ENCODE data around the gene IFTAP. TPM values are rescaled to one million over a fixed set of nuclear protein-coding genes. Genes with fewer than 3 reads are reported as not detected.

The IFTAP gene
- total RNA-seq, 1 experiment from 2014 or later: 25.5 TPM

GRCh38 chr11:36608491-36609199 lies 14.3 kb downstream of the IFTAP start:
- no peaks in the 10 kb centered on the region for H3K9me3 ChIP-seq (replicated peaks)
- H3K4me3 ChIP-seq: no peak overlapping the region
- no peaks in the 10 kb centered on the region for H3K36me3 ChIP-seq
- H3K27me3 ChIP-seq (replicated peaks): no peaks in the 10 kb centered on the region; the same call in 1 of the 2 replicates
- no peak for DNase-seq (ENCODE audit: low read depth in 1 of 2, low spot score in 2 of 2)
- no peaks in the 10 kb centered on the region for H3K4me1 ChIP-seq (replicated peaks)
- H3K27ac ChIP-seq: no peak overlapping the region

GRCh38 chr11:36609383-36609782 lies 15.1 kb downstream of the IFTAP start:
- no peaks in the 10 kb centered on the region for H3K9me3 ChIP-seq (replicated peaks)
- H3K27ac ChIP-seq: no peak overlapping the region
- H3K4me3 ChIP-seq: no peak overlapping the region
- H3K4me1 ChIP-seq (replicated peaks): no peaks in the 10 kb centered on the region
- no peaks in the 10 kb centered on the region for H3K36me3 ChIP-seq
- H3K27me3 ChIP-seq (replicated peaks): no peaks in the 10 kb centered on the region; the same call in 1 of the 2 replicates
- no peak for DNase-seq (ENCODE audit: low read depth in 1 of 2, low spot score in 2 of 2)

- H3K9me3 ChIP-seq (replicated peaks): no peaks in the 10 kb centered on the region
- H3K27ac ChIP-seq: no peak overlapping the region
- DNase-seq (ENCODE audit: low read depth in 1 of 2, low spot score in 2 of 2): no peak
- no peak overlapping the region for H3K4me3 ChIP-seq
- no peaks in the 10 kb centered on the region for H3K4me1 ChIP-seq (replicated peaks)
- H3K36me3 ChIP-seq: no peaks in the 10 kb centered on the region
- H3K27me3 ChIP-seq (replicated peaks): no peaks in the 10 kb centered on the region
These were observed 21.5 kb downstream of the IFTAP start for GRCh38 chr11:36615826-36616225.

- Histone ChIP-seq H3K9me3 (replicated peaks) (no peaks in the 10 kb centered on the region), H3K27ac (no peak overlapping the region), H3K27me3 (replicated peaks) (no peaks in the 10 kb centered on the region), H3K4me3 (no peak overlapping the region), H3K36me3 (no peaks in the 10 kb centered on the region), H3K4me1 (replicated peaks) (no peaks in the 10 kb centered on the region)
- DNase-seq (ENCODE audit: low read depth in 1 of 2, low spot score in 2 of 2): no peak
These were observed 23.5 kb downstream of the IFTAP start for GRCh38 chr11:36617543-36618362.

- Histone ChIP-seq H3K9me3 (replicated peaks) (no peaks in the 10 kb centered on the region), H3K4me3 (no peak overlapping the region), H3K36me3 (no peaks in the 10 kb centered on the region), H3K27ac (no peak overlapping the region), H3K4me1 (replicated peaks) (no peaks in the 10 kb centered on the region), H3K27me3 (replicated peaks) (no peaks in the 10 kb centered on the region)
- no peak for DNase-seq (ENCODE audit: low read depth in 1 of 2, low spot score in 2 of 2)
These were observed 24.2 kb downstream of the IFTAP start for GRCh38 chr11:36618363-36619047.

GRCh38 chr11:36619502-36619901 lies 25.2 kb downstream of the IFTAP start:
- Histone ChIP-seq H3K9me3 (replicated peaks) (no peaks in the 10 kb centered on the region), H3K4me3 (no peak overlapping the region), H3K36me3 (no peaks in the 10 kb centered on the region), H3K4me1 (replicated peaks) (no peaks in the 10 kb centered on the region), H3K27ac (no peak overlapping the region), H3K27me3 (replicated peaks) (no peaks in the 10 kb centered on the region)
- no peak for DNase-seq (ENCODE audit: low read depth in 1 of 2, low spot score in 2 of 2)

DNA sequence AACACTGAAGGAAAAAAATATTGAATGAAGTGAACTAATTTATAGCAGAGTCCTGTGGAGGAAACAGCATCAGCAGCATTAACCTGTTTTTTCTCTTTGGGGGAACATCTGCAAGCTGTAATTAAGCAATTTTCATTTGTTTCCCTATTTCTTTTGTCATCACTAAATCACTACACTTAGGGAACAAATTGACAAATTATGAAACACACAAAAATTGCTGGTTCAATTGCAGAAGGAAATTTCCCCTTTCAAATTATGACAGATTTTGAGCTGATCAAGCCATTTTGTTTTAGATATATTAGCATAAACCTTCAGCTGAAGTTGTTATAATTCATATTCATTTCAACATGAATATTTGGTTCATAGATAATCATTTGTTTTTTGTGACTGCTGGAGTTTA lies 25.9 kb downstream of the IFTAP start:
- H3K4me1 ChIP-seq (replicated peaks): no peaks in the 10 kb centered on the region
- DNase-seq (ENCODE audit: low read depth in 1 of 2, low spot score in 2 of 2): no peak

GRCh38 chr11:36622431-36623136 lies 28.3 kb downstream of the IFTAP start:
- H3K4me3 ChIP-seq: no peak overlapping the region
- H3K9me3 ChIP-seq (replicated peaks): no peaks in the 10 kb centered on the region
- H3K27me3 ChIP-seq (replicated peaks): no peaks in the 10 kb centered on the region
- DNase-seq (ENCODE audit: low read depth in 1 of 2, low spot score in 2 of 2): no peak
- H3K27ac ChIP-seq: no peak overlapping the region
- H3K36me3 ChIP-seq: no peaks in the 10 kb centered on the region
- H3K4me1 ChIP-seq (replicated peaks): no peaks in the 10 kb centered on the region

More for the DNA sequence above, 25.9 kb downstream of the IFTAP start:
- Histone ChIP-seq H3K36me3 (no peaks in the 10 kb centered on the region), H3K27me3 (replicated peaks) (no peaks in the 10 kb centered on the region), H3K9me3 (replicated peaks) (no peaks in the 10 kb centered on the region), H3K4me3 (no peak overlapping the region), H3K27ac (no peak overlapping the region)

- no peak overlapping the region for H3K4me3 ChIP-seq
- H3K27me3 ChIP-seq (replicated peaks): no peaks in the 10 kb centered on the region
- DNase-seq (ENCODE audit: low read depth in 1 of 2, low spot score in 2 of 2): no peak
- H3K27ac ChIP-seq: no peak overlapping the region
- no peaks in the 10 kb centered on the region for H3K4me1 ChIP-seq (replicated peaks)
- H3K9me3 ChIP-seq (replicated peaks): no peaks in the 10 kb centered on the region
- no peaks in the 10 kb centered on the region for H3K36me3 ChIP-seq
These were observed 29.2 kb downstream of the IFTAP start for GRCh38 chr11:36623494-36623893.

DNA sequence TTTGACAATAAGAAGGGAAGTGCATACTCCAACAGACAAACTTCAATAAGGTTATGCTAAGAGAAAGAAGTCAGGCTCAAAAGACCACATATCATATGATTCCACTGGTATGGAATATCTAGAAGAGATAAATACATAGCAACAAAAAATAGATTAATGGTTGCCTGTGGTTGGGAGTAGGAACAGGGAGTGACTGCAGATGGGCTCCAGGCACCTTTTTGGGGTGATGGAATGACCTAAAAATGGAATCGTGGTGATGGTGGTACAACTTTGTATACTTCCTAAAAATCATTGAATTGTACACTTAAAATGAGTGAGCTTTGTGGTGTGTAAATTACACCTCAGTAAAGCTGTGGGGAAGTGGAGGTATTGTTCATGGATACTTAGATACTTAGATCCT lies 32.7 kb downstream of the IFTAP start:
- H3K27ac ChIP-seq: no peak overlapping the region

GRCh38 chr11:36627471-36627870 lies 33.2 kb downstream of the IFTAP start:
- no peaks in the 10 kb centered on the region for H3K4me1 ChIP-seq (replicated peaks)
- H3K27me3 ChIP-seq (replicated peaks): no peaks in the 10 kb centered on the region
- no peaks in the 10 kb centered on the region for H3K36me3 ChIP-seq
- no peak overlapping the region for H3K4me3 ChIP-seq
- H3K9me3 ChIP-seq (replicated peaks): no peaks in the 10 kb centered on the region
- no peak for DNase-seq (ENCODE audit: low read depth in 1 of 2, low spot score in 2 of 2)
- H3K27ac ChIP-seq: no peak overlapping the region

More for the DNA sequence above, 32.7 kb downstream of the IFTAP start:
- Histone ChIP-seq H3K27me3 (replicated peaks) (no peaks in the 10 kb centered on the region), H3K4me1 (replicated peaks) (no peaks in the 10 kb centered on the region), H3K4me3 (no peak overlapping the region), H3K9me3 (replicated peaks) (no peaks in the 10 kb centered on the region), H3K36me3 (no peaks in the 10 kb centered on the region)
- DNase-seq (ENCODE audit: low read depth in 1 of 2, low spot score in 2 of 2): no peak

DNA sequence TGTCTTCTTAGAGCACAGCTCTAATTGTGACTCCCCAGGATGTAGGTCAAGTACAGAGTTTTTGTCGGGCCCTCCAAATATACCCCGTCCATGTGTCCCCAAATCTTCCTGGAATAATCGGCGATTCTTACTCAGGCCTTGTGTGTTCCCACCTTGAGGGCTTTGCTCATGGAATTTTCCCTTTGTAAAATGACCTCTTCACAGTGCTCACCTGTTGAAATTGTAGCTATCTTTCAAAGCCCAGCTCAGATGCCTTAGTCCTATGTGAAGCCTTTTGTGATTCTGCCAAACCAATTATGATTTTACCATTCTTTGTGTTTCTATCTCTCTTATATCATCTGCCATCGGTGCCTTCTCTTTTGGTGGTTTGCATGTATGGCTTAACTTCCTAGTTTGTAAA lies 33.8 kb downstream of the IFTAP start:
- Histone ChIP-seq H3K9me3 (replicated peaks) (no peaks in the 10 kb centered on the region), H3K27me3 (replicated peaks) (no peaks in the 10 kb centered on the region), H3K4me3 (no peak overlapping the region), H3K36me3 (no peaks in the 10 kb centered on the region), H3K27ac (no peak overlapping the region), H3K4me1 (replicated peaks) (no peaks in the 10 kb centered on the region)
- DNase-seq (ENCODE audit: low read depth in 1 of 2, low spot score in 2 of 2): no peak

DNA sequence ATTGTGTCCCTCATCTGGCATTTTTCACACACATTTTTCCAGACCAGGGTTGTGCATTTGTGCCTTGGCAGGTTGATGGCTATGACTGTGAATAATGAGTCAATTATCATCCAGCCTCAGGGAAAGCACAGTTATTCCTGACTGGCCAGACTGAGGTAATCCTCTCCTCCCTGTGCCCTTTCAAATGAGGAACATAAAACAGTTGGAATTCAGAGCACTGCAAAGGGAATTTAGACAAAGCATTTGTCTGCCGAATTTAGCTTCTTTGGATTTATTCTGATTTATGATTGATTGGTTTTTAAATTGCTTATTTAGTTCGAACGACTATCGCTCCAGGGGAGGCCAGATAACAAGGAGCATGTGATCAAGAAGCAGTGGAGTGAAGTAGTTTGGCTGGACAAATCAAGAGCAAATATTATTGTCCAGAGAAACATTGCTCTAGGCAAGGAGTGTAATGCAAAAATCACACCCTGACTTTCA lies 34.5 kb downstream of the IFTAP start:
- Histone ChIP-seq H3K4me3 (no peak overlapping the region), H3K27ac (no peak overlapping the region), H3K4me1 (replicated peaks) (no peaks in the 10 kb centered on the region), H3K36me3 (no peaks in the 10 kb centered on the region), H3K9me3 (replicated peaks) (no peaks in the 10 kb centered on the region), H3K27me3 (replicated peaks) (no peaks in the 10 kb centered on the region)
- DNase-seq (ENCODE audit: low read depth in 1 of 2, low spot score in 2 of 2): no peak
